Thyroid gland (tissue), 4 donors: ENCODE data around the gene MED16.

Source experiments
- POLR2A ChIP-seq, 2 donors: fragments of 450-650 bp; IDR thresholded peaks; one replicate each; pipeline ENCODE4 v1.6.1; 2017; ENCODE audit warnings: antibody characterized with exemption in 2 of 2, mild to moderate bottlenecking in 2 of 2, moderate library complexity in 1 of 2
- TF ChIP-seq, protein P1 (sequence below), 6 experiments: fragments of 200-600 bp in 3 of 6; fragments of 450-650 bp in 3 of 6; sonication (generic) in 3 of 6; IDR thresholded peaks; one replicate each; pipeline ENCODE4 v1.5.1; 2016 to 2019; ENCODE audit warnings: antibody characterized with exemption in 6 of 6, mild to moderate bottlenecking in 2 of 6, inconsistent platforms in 1 of 6, moderate library complexity in 1 of 6

DNA sequence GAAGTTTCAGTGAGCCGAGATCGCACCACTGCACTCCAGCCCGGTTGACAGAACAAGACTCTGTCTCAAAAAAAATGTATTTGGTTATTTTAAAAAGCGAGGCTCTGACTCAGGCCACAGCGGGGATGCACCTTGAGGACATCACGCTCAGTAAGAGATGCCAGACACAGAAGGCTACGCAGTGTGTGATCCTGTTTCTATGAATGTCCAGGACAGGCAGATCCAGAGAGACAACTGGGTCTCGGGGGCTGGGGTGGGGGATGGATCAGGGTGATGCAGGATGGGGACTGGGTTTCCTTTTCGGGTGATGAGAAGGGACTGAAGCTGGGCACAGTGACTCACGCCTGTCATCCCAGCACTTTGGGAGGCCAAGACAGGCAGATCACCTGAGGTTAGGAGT is 5.4 kb downstream of the MED16 start:
- TF ChIP-seq, protein P1, sequence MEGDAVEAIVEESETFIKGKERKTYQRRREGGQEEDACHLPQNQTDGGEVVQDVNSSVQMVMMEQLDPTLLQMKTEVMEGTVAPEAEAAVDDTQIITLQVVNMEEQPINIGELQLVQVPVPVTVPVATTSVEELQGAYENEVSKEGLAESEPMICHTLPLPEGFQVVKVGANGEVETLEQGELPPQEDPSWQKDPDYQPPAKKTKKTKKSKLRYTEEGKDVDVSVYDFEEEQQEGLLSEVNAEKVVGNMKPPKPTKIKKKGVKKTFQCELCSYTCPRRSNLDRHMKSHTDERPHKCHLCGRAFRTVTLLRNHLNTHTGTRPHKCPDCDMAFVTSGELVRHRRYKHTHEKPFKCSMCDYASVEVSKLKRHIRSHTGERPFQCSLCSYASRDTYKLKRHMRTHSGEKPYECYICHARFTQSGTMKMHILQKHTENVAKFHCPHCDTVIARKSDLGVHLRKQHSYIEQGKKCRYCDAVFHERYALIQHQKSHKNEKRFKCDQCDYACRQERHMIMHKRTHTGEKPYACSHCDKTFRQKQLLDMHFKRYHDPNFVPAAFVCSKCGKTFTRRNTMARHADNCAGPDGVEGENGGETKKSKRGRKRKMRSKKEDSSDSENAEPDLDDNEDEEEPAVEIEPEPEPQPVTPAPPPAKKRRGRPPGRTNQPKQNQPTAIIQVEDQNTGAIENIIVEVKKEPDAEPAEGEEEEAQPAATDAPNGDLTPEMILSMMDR (IDR thresholded peaks at IDR 0.05): no peak
- TF ChIP-seq POLR2A (IDR thresholded peaks at IDR 0.05): no peak
